Choroid plexus epithelial cell (primary cell): ENCODE measurements around the gene SPDYC.

ENCODE experiments used
- DNase-seq: peaks from one replicate; pipeline ENCODE4 v3.0.0-alpha.2; 2010; ENCODE audit warnings: low read depth
- H3K4me3 ChIP-seq: 2 replicates; pipeline ENCODE4 v1.5.1; 2011; ENCODE audit warnings: low read depth, mild to moderate bottlenecking, control low read depth, low read length, moderate library complexity
- CTCF ChIP-seq: conservative IDR thresholded peaks from 2 replicates; pipeline ENCODE4 v1.5.1; 2011; ENCODE audit warnings: low read depth, mild to moderate bottlenecking, control low read depth, inconsistent platforms, low read length, moderate library complexity

SPDYC gene

GRCh38 chr11:65185869-65186341, 15.9 kb downstream of the SPDYC start:
- DNase-seq: no peak
- TF ChIP-seq CTCF: peak; percentile 20
- H3K4me3 ChIP-seq: no peak overlapping the region

GRCh38 chr11:65186701-65187100, 16.7 kb downstream of the SPDYC start:
- no peak overlapping the region for H3K4me3 ChIP-seq
- no peak for DNase-seq
- no peak for TF ChIP-seq CTCF

GRCh38 chr11:65187146-65187675, 17.2 kb downstream of the SPDYC start:
- no peak overlapping the region for H3K4me3 ChIP-seq
- no peak for TF ChIP-seq CTCF
- DNase-seq: no peak

- no peak for TF ChIP-seq CTCF
- H3K4me3 ChIP-seq: no peak overlapping the region
- no peak for DNase-seq
These were observed 18.0 kb downstream of the SPDYC start for GRCh38 chr11:65187971-65188461.

- no peak for DNase-seq
- no peak for TF ChIP-seq CTCF
- H3K4me3 ChIP-seq: no peak overlapping the region
These were observed 18.5 kb downstream of the SPDYC start for GRCh38 chr11:65188486-65188885.

- no peak overlapping the region for H3K4me3 ChIP-seq
- DNase-seq: no peak
- TF ChIP-seq CTCF: no peak
These were observed 19.2 kb downstream of the SPDYC start for GRCh38 chr11:65189191-65189590.

GRCh38 chr11:65194564-65194963, 24.5 kb downstream of the SPDYC start:
- TF ChIP-seq CTCF: no peak
- no peak overlapping the region for H3K4me3 ChIP-seq
- no peak for DNase-seq
